SK-N-SH treated with all-trans-retinoic acid at 6 μM for 48 hours (cell line): ENCODE measurements around the gene ATP5IF1.

Experiments
- ATAC-seq: fragments of 200-7000 bp; cut with Tn5 transposase; 3 replicates; pipeline ENCODE4 v1.9.1; 2020; ENCODE audit warnings: mild to moderate bottlenecking, moderate library complexity
- ARNTL ChIP-seq: fragments of 450-650 bp; formaldehyde crosslinking; IDR thresholded peaks from 2 replicates; pipeline ENCODE4 v1.5.0; 2020; ENCODE audit warnings: low read depth, mild to moderate bottlenecking, moderate library complexity, borderline replicate concordance
- BACH2 ChIP-seq: fragments of 250-450 bp; sonication (Bioruptor Pico); IDR thresholded peaks from 2 replicates; pipeline ENCODE4 v1.9.0; 2021; ENCODE audit warnings: mild to moderate bottlenecking, borderline replicate concordance
- CSDC2 ChIP-seq: fragments of 250-450 bp; sonication (Bioruptor Pico); IDR thresholded peaks from 2 replicates; pipeline ENCODE4 v1.5.0; 2020; ENCODE audit warnings: mild to moderate bottlenecking, moderate library complexity
- CSRNP3 ChIP-seq: fragments of 250-450 bp; sonication (Bioruptor Pico); IDR thresholded peaks from 2 replicates; pipeline ENCODE4 v1.5.1; 2021; ENCODE audit warnings: mild to moderate bottlenecking, moderate library complexity
- ESRRG ChIP-seq: fragments of 250-450 bp; sonication (Bioruptor Pico); IDR thresholded peaks from 2 replicates; pipeline ENCODE4 v1.6.1; 2021; ENCODE audit warnings: mild to moderate bottlenecking
- GLIS3 ChIP-seq: fragments of 250-450 bp; sonication (Bioruptor Pico); IDR thresholded peaks from 2 replicates; pipeline ENCODE4 v1.5.0; 2020; ENCODE audit warnings: mild to moderate bottlenecking, moderate library complexity
- ISL1 ChIP-seq: fragments of 250-450 bp; sonication (Bioruptor Pico); IDR thresholded peaks from 2 replicates; pipeline ENCODE4 v2.1.2; 2022; ENCODE audit warnings: mild to moderate bottlenecking, moderate library complexity
- PATZ1 ChIP-seq: fragments of 250-450 bp; sonication (Bioruptor Pico); IDR thresholded peaks from 2 replicates; pipeline ENCODE4 v1.8.0; 2020; ENCODE audit warnings: mild to moderate bottlenecking, moderate library complexity, borderline replicate concordance
- PPARA ChIP-seq: fragments of 250-450 bp; sonication (Bioruptor Pico); IDR thresholded peaks from 2 replicates; pipeline ENCODE4 v1.5.0; 2020; ENCODE audit warnings: mild to moderate bottlenecking, borderline replicate concordance
- SNAI2 ChIP-seq: fragments of 250-450 bp; sonication (Bioruptor Pico); IDR thresholded peaks from 2 replicates; pipeline ENCODE4 v1.5.0; 2020; ENCODE audit warnings: mild to moderate bottlenecking, moderate library complexity
- TCF4 ChIP-seq: fragments of 250-450 bp; sonication (Bioruptor Pico); IDR thresholded peaks from 2 replicates; pipeline ENCODE4 v1.8.0; 2021; ENCODE audit warnings: mild to moderate bottlenecking, moderate library complexity, borderline replicate concordance
- TOX ChIP-seq: fragments of 250-450 bp; sonication (Bioruptor Pico); IDR thresholded peaks from 2 replicates; pipeline ENCODE4 v1.8.0; 2021; ENCODE audit warnings: mild to moderate bottlenecking, moderate library complexity, borderline replicate concordance
- ZC3H10 ChIP-seq: fragments of 250-450 bp; sonication (Bioruptor Pico); IDR thresholded peaks from 2 replicates; pipeline ENCODE4 v1.5.1; 2021; ENCODE audit warnings: mild to moderate bottlenecking, moderate library complexity
- ZFP30 ChIP-seq: fragments of 450-650 bp; formaldehyde crosslinking; IDR thresholded peaks from 2 replicates; pipeline ENCODE4 v1.5.0; 2022; ENCODE audit warnings: mild to moderate bottlenecking, moderate library complexity
- ZNF565 ChIP-seq: fragments of 450-650 bp; formaldehyde crosslinking; conservative IDR thresholded peaks from 2 replicates; pipeline ENCODE4 v1.5.0; 2020; ENCODE audit warnings: low read depth, mild to moderate bottlenecking, moderate library complexity
- ZNF70 ChIP-seq: fragments of 450-650 bp; formaldehyde crosslinking; IDR thresholded peaks from 2 replicates; pipeline ENCODE4 v1.5.0; 2020; ENCODE audit warnings: mild to moderate bottlenecking, moderate library complexity
- ZNF8 ChIP-seq: fragments of 450-650 bp; formaldehyde crosslinking; IDR thresholded peaks from 2 replicates; pipeline ENCODE4 v1.5.0; 2020; ENCODE audit warnings: mild to moderate bottlenecking, moderate library complexity
- TF ChIP-seq, protein P1 (sequence below): fragments of 250-450 bp; sonication (Bioruptor Pico); IDR thresholded peaks from 2 replicates; pipeline ENCODE4 v1.8.0; 2021; ENCODE audit warnings: low read depth, mild to moderate bottlenecking, moderate library complexity, borderline replicate concordance
- TF ChIP-seq, protein P2 (sequence below): fragments of 250-450 bp; sonication (Bioruptor Pico); IDR thresholded peaks from 2 replicates; pipeline ENCODE4 v1.5.1; 2020; ENCODE audit warnings: low read depth, mild to moderate bottlenecking, moderate library complexity
- TF ChIP-seq, protein P3 (sequence below): fragments of 250-450 bp; sonication (Bioruptor Pico); IDR thresholded peaks from 2 replicates; pipeline ENCODE4 v1.5.0; 2020; ENCODE audit warnings: mild to moderate bottlenecking, moderate library complexity

Gene ATP5IF1

DNA sequence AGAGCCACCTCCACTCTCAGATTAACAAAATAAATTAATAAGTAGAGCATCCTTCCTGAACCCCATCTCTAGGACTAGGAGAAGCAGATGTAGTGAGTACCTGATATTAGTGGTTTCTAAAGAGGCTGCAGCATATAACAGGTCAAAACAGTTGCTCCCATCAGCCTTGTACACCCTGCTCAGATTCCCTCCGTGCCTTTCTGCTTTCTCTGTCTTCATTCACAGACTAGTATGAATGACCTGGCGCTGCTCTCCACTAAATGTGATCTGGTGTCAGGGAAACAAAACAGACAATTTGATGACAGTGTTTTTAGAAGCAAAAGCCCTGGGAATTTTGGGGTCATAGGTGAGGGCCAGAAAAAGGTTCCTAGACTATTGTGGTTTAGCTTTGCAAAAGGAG, 31.7 kb downstream of the ATP5IF1 start:
- ATAC-seq: no peak
- TF ChIP-seq, protein P1, sequence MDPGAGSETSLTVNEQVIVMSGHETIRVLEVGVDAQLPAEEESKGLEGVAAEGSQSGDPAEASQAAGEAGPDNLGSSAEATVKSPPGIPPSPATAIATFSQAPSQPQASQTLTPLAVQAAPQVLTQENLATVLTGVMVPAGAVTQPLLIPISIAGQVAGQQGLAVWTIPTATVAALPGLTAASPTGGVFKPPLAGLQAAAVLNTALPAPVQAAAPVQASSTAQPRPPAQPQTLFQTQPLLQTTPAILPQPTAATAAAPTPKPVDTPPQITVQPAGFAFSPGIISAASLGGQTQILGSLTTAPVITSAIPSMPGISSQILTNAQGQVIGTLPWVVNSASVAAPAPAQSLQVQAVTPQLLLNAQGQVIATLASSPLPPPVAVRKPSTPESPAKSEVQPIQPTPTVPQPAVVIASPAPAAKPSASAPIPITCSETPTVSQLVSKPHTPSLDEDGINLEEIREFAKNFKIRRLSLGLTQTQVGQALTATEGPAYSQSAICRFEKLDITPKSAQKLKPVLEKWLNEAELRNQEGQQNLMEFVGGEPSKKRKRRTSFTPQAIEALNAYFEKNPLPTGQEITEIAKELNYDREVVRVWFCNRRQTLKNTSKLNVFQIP (CRISPR knock-in tag): no peak
- TF ChIP-seq CSDC2 (CRISPR knock-in tag) (no peak), ZNF565 (CRISPR knock-in tag) (no peak), TOX (CRISPR knock-in tag) (no peak)
- TF ChIP-seq, protein P2, sequence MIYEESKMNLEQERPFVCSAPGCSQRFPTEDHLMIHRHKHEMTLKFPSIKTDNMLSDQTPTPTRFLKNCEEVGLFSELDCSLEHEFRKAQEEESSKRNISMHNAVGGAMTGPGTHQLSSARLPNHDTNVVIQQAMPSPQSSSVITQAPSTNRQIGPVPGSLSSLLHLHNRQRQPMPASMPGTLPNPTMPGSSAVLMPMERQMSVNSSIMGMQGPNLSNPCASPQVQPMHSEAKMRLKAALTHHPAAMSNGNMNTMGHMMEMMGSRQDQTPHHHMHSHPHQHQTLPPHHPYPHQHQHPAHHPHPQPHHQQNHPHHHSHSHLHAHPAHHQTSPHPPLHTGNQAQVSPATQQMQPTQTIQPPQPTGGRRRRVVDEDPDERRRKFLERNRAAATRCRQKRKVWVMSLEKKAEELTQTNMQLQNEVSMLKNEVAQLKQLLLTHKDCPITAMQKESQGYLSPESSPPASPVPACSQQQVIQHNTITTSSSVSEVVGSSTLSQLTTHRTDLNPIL (CRISPR knock-in tag): no peak

DNA sequence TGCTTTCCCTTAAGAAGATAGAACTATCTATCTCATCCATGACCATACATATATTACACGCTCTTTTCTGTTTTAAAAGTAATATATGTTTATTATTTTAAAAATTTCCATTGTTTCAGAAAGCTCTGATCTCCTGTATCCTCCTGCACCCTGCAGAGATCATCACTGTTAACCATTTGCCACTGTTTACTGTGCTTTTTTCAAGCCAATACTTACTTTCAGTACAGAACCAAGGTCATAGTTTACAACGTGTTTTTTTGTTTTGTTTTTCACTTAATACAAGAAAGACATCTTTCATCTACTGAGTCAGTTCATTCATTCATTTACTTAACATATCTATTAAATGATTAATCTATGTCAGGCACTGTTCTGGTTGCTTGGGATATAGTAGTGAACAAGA, 33.6 kb downstream of the ATP5IF1 start:
- ATAC-seq: no peak
- TF ChIP-seq TCF4 (CRISPR knock-in tag) (no peak), PATZ1 (CRISPR knock-in tag) (no peak), PPARA (CRISPR knock-in tag) (no peak), ZNF565 (CRISPR knock-in tag) (no peak), ZNF8 (CRISPR knock-in tag) (no peak), ZNF70 (no peak), ZFP30 (no peak), ZC3H10 (CRISPR knock-in tag) (no peak), BACH2 (CRISPR knock-in tag) (no peak), CSDC2 (CRISPR knock-in tag) (no peak), SNAI2 (CRISPR knock-in tag) (no peak), ARNTL (CRISPR knock-in tag) (no peak), ESRRG (no peak), CSRNP3 (CRISPR knock-in tag) (no peak)
- TF ChIP-seq, protein P3, sequence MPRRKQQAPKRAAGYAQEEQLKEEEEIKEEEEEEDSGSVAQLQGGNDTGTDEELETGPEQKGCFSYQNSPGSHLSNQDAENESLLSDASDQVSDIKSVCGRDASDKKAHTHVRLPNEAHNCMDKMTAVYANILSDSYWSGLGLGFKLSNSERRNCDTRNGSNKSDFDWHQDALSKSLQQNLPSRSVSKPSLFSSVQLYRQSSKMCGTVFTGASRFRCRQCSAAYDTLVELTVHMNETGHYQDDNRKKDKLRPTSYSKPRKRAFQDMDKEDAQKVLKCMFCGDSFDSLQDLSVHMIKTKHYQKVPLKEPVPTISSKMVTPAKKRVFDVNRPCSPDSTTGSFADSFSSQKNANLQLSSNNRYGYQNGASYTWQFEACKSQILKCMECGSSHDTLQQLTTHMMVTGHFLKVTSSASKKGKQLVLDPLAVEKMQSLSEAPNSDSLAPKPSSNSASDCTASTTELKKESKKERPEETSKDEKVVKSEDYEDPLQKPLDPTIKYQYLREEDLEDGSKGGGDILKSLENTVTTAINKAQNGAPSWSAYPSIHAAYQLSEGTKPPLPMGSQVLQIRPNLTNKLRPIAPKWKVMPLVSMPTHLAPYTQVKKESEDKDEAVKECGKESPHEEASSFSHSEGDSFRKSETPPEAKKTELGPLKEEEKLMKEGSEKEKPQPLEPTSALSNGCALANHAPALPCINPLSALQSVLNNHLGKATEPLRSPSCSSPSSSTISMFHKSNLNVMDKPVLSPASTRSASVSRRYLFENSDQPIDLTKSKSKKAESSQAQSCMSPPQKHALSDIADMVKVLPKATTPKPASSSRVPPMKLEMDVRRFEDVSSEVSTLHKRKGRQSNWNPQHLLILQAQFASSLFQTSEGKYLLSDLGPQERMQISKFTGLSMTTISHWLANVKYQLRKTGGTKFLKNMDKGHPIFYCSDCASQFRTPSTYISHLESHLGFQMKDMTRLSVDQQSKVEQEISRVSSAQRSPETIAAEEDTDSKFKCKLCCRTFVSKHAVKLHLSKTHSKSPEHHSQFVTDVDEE: no peak
- TF ChIP-seq, protein P1 (CRISPR knock-in tag): no peak

- ATAC-seq: no peak
- no peak for TF ChIP-seq ZFP30
- no peak for TF ChIP-seq ISL1
- no peak for TF ChIP-seq ARNTL (CRISPR knock-in tag)
- no peak for TF ChIP-seq BACH2 (CRISPR knock-in tag)
- TF ChIP-seq SNAI2 (CRISPR knock-in tag): no peak
- no peak for TF ChIP-seq TCF4 (CRISPR knock-in tag)
- no peak for TF ChIP-seq ZNF70
- TF ChIP-seq ESRRG: no peak
- no peak for TF ChIP-seq PPARA (CRISPR knock-in tag)
- no peak for TF ChIP-seq ZNF565 (CRISPR knock-in tag)
- no peak for TF ChIP-seq GLIS3
- TF ChIP-seq, protein P1 (CRISPR knock-in tag): no peak
- TF ChIP-seq, protein P3: no peak
These were observed 36.4 kb downstream of the ATP5IF1 start for GRCh38 chr1:28272215-28272852.
